Ectodermal cell (in vitro differentiated cells): Measurements from ENCODE around the gene KDM4C.
"Not testable (repeated sequence)": the region's sequence is repeated elsewhere in the genome, so short reads cannot be mapped to it uniquely, and the experiment has no call there.

Experiments
- H3K27ac ChIP-seq: 2 replicates; pipeline ENCODE4 v1.7.0; 2013; ENCODE audit warnings: mild to moderate bottlenecking, low read depth, low read length; ENCODE audit not compliant: insufficient read depth, poor library complexity, severe bottlenecking
- H3K27me3 ChIP-seq: 2 replicates; pipeline ENCODE4 v1.7.0; 2013; ENCODE audit warnings: mild to moderate bottlenecking, low read length; ENCODE audit not compliant: insufficient read depth, control insufficient read depth, poor library complexity, severe bottlenecking
- H3K36me3 ChIP-seq: one replicate; pipeline ENCODE4 v1.7.0; 2013; ENCODE audit warnings: low read length; ENCODE audit not compliant: control insufficient read depth, insufficient read depth
- H3K4me1 ChIP-seq: one replicate; pipeline ENCODE4 v1.7.0; 2013; ENCODE audit warnings: low read length; ENCODE audit not compliant: control insufficient read depth, insufficient read depth
- H3K4me3 ChIP-seq: 2 replicates; pipeline ENCODE4 v1.7.0; 2013; ENCODE audit warnings: low read depth, low read length, control low read depth; ENCODE audit not compliant: insufficient read depth
- H3K9me3 ChIP-seq: 2 replicates; pipeline ENCODE4 v1.7.0; 2013; ENCODE audit warnings: mild to moderate bottlenecking, low read length, moderate library complexity; ENCODE audit not compliant: control insufficient read depth
- WGBS, 2 experiments: methylation state at CpG; one replicate each; pipeline ENCODE4 v1.1.7; 2013; ENCODE audit warnings: missing lambda C conversion rate in 2 of 2; 5-methylcytosine and 5-hydroxymethylcytosine counted together

The KDM4C gene

DNA sequence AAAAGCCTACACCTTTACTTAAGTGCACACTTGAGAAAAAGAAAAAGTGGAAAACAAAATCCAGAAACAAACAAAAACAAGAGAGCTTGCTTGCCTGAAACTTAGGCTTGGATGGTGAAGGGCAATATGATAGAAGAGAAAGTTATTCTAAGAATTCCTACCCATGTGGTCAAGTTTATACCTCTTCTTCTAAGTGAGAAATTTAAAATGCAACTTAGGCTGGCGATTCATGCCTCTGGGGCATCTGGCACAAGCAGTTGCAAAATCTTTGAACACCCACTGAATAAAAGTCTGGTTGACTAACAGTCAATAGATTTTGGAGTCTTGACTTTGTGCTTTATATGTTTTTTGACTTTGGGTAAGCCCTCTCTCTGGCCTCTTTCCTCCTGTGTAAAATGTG is 239.6 kb downstream of the KDM4C start:
- Histone ChIP-seq H3K27ac (no peak overlapping the region), H3K36me3 (no peaks in the 10 kb centered on the region), H3K4me1 (no peaks in the 10 kb centered on the region), H3K9me3 (no peaks in the 10 kb centered on the region), H3K27me3 (no peaks in the 10 kb centered on the region), H3K4me3 (no peak overlapping the region)
- WGBS, 2 experiments = 91 to 97% methylated on average over 1 of the region's 1 CpG

DNA sequence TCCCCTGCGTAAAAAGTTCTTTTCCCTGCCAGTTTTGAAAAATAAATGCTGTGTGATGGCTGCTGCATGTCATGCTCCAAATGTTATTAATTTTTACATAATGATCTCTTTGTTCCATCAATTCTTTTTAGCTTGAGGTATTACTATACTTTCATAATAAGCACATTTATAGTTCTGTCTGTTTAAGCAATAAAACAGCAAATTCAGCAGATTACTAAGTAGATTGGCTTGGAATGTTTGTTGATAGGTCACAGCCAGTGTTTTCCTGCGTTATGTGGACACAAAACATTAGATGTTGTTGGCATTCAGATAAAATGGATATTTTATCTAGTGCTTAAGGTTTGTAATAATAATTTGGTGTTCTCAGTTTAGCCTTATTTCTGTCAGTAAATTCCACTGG is 242.0 kb downstream of the KDM4C start:
- no peaks in the 10 kb centered on the region for H3K9me3 ChIP-seq
- H3K4me3 ChIP-seq = no peak overlapping the region
- 98 to 100% methylated on average over 2 of the region's 2 CpGs for WGBS, 2 experiments
- no peaks in the 10 kb centered on the region for H3K27me3 ChIP-seq
- no peak overlapping the region for H3K27ac ChIP-seq
- H3K36me3 ChIP-seq = no peaks in the 10 kb centered on the region
- H3K4me1 ChIP-seq = no peaks in the 10 kb centered on the region

DNA sequence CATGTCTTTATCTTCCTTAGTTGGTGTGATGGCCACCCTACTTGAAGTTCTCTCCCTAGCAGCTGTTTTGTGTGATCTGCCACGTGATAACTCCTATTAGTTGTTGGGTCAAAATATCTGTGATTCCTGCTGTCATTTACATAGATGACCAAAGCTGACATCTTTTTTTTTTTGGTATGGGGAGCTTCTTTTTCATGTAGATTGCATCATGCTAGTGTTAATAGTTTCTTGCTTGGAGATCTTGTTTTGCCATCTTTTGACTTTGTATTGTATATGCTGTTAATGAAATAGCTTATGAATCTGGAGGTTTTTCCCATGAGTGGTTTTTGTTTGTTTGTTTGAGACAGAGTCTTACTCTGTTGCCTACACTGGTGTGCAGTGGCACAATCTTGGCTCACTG is 243.8 kb downstream of the KDM4C start:
- Histone ChIP-seq H3K4me1 (no peaks in the 10 kb centered on the region), H3K9me3 (no peaks in the 10 kb centered on the region), H3K36me3 (no peaks in the 10 kb centered on the region), H3K27me3 (no peaks in the 10 kb centered on the region), H3K4me3 (no peak overlapping the region), H3K27ac (no peak overlapping the region)
- 82 to 91% methylated on average over 1 of the region's 1 CpG for WGBS, 2 experiments

DNA sequence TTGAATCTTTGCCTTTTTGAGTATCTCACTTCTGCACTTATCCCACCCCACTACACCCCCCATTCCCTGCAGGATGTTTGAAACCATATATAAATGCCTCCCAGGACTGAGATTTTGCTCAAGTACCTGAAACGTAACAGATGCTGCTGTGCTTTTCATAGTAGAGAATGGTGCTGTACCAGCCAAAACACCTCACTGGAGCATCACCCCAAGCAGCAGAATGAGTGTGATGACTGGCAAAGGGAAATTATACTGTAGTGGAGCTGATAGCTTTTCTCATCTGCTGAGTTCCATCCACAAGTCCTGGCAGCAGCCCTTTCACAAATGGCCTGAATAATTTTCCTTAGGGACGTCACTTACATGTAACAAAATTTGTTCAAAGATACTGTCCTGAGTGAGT is 246.1 kb downstream of the KDM4C start:
- 97% methylated on average over 2 of the region's 2 CpGs for WGBS, 2 experiments

DNA sequence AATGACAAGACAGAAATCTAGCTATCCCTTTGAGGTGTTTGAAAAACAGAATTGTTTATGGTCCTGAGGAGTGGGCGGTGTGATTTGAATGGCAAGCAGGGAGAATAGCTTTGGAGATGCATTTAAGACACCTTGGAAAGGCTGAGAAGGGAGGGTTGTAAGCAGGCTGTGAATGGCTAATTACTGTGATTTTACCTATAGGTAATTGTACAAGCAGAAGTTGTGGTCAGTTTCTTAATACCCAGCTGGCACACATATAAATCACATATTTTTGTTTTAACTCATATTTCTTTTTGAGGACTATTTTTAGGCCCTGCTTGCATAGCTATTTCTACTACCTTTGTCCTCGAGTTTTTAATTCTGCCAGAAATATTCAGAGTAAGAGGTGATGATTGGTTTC is 248.6 kb downstream of the KDM4C start:
- H3K36me3 ChIP-seq = no peaks in the 10 kb centered on the region
- H3K4me1 ChIP-seq = no peaks in the 10 kb centered on the region
- no peak overlapping the region for H3K4me3 ChIP-seq
- no peaks in the 10 kb centered on the region for H3K9me3 ChIP-seq
- 92 to 94% methylated on average over 1 of the region's 2 CpGs for WGBS, 2 experiments
- H3K27me3 ChIP-seq = no peaks in the 10 kb centered on the region
- no peak overlapping the region for H3K27ac ChIP-seq

More for the DNA sequence above, 246.1 kb downstream of the KDM4C start:
- H3K27me3 ChIP-seq = no peaks in the 10 kb centered on the region
- H3K9me3 ChIP-seq = no peaks in the 10 kb centered on the region
- H3K36me3 ChIP-seq = no peaks in the 10 kb centered on the region
- no peak overlapping the region for H3K4me3 ChIP-seq
- H3K27ac ChIP-seq = no peak overlapping the region
- no peaks in the 10 kb centered on the region for H3K4me1 ChIP-seq

DNA sequence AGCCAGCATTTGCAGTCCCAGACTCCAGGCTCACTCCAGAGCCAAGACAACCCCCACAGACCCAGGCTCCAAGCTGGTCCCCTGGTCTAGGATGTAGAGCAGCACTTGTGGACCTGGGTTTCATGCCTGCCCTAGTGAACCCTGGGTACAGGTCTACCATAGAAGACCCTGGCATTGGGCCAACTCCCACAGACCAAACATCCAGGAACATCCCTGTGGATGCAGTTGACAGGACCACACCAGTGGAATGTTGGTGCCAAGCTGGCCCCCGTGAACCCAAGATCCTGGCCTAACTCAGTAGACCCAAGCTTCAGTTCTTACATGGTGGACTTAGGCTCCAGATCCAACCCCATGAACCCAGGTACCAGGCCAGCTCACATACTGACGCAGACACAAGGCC is 250.6 kb downstream of the KDM4C start:
- 49 to 52% methylated on average over 2 of the region's 2 CpGs for WGBS, 2 experiments
- Histone ChIP-seq H3K4me1 (no peaks in the 10 kb centered on the region), H3K9me3 (no peaks in the 10 kb centered on the region), H3K36me3 (no peaks in the 10 kb centered on the region), H3K4me3 (no peak overlapping the region), H3K27me3 (no peaks in the 10 kb centered on the region), H3K27ac (no peak overlapping the region)

DNA sequence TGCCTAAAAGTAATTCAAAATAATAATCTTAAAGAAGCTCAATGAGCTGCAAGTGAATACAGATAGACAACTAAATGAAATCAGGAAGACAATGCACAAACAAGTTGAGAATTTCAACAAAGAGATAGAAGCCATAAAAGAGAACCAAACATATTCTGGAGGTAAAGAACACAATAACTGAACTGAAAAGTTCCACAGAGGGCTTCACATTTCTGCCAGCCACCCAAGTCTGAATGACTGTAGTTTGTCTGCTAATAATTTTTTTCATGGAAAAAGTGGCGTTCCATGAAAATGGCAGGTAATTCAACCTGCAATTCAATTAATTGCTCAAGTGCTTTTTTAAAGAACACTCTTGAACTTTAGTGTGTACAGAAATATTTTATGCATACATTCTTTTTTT is 251.3 kb downstream of the KDM4C start:
- Histone ChIP-seq H3K4me3 (no peak overlapping the region), H3K27me3 (no peaks in the 10 kb centered on the region), H3K27ac (no peak overlapping the region), H3K9me3 (no peaks in the 10 kb centered on the region), H3K36me3 (no peaks in the 10 kb centered on the region), H3K4me1 (no peaks in the 10 kb centered on the region)
- WGBS, 2 experiments = 92 to 100% methylated on average over 1 of the region's 1 CpG

DNA sequence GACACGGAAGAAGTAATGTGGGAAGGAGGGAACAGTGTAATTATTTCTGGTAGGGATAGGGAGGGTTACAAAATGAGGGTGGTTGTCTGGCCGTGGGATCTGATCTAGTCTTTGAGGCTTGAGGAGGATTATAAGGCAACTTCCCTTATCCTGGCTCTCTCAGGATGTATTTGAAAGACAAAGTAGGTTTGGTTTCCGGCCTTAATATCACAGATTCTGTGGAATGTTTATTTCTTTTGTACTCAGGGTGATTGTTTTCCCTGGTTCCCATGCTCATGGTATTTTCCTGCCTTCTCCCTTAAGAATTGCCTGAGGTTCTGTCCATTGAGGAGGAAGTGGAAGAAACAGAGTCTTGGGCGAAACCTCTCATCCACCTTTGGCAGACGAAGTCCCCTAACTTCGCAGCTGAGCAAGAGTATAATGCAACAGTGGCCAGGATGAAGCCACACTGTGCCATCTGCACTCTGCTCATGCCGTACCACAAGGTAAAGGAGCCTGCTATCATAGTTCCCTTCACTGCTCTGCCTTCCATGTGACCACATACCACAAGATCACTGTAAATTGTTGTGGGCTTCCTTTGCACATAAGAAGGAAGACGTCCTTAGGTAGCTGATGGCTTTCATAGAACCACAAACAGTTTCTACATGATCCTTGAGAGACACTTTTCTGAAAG is 253.8 kb downstream of the KDM4C start:
- H3K27ac ChIP-seq = no peak overlapping the region
- no peaks in the 10 kb centered on the region for H3K4me1 ChIP-seq
- no peaks in the 10 kb centered on the region for H3K36me3 ChIP-seq
- no peaks in the 10 kb centered on the region for H3K9me3 ChIP-seq
- no peak overlapping the region for H3K4me3 ChIP-seq
- WGBS, 2 experiments = 92 to 93% methylated on average over 8 of the region's 8 CpGs
- H3K27me3 ChIP-seq = no peaks in the 10 kb centered on the region

DNA sequence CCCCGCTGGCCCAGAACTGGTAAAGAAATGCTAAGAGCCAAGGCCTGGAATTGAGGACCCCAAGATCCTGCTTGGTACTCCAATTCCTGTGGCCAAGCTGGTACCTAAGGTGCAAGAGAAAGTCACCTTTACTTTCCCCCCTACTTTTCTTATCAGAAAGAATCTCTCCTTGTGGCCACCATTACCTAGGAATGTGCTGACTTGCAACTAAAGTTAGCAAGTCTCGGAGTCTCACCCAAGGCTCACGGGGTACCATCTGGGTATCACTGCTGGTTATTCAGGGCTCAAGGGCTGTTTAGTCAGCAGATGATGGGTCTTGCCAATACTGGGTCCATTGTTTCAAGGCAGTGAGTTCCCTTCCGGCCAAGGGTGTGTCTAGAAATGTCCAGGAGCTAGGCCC is 270.2 kb downstream of the KDM4C start:
- H3K9me3 ChIP-seq = no peaks in the 10 kb centered on the region

DNA sequence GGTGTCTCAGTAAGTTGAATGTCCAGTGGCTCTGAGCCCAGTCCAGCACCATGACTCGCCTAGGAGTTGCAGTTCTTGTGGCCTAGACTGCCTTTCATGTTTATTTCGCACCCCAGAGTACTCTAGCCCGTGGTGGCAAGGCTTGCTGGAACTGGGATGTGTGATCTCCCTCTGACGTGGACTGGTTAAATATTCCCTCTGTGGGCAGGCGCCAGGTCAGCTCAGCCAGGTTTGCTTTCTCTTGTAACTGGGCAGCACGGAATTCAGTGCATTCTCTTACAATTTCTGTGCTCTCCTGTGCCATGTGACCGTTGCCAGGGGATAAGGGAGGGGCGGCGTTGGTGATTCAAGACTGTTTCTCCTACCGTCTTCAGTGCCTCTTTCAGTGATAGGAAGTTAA is 270.8 kb downstream of the KDM4C start:
- Histone ChIP-seq H3K27ac (no peak overlapping the region), H3K36me3 (no peaks in the 10 kb centered on the region), H3K27me3 (no peaks in the 10 kb centered on the region), H3K4me1 (no peaks in the 10 kb centered on the region), H3K9me3 (no peaks in the 10 kb centered on the region), H3K4me3 (no peak overlapping the region)
- 93 to 95% methylated on average over 10 of the region's 10 CpGs for WGBS, 2 experiments

More for the DNA sequence above, 270.2 kb downstream of the KDM4C start:
- H3K4me1 ChIP-seq = no peaks in the 10 kb centered on the region
- no peaks in the 10 kb centered on the region for H3K36me3 ChIP-seq
- H3K27me3 ChIP-seq = no peaks in the 10 kb centered on the region
- no peak overlapping the region for H3K4me3 ChIP-seq
- WGBS, 2 experiments = 94 to 95% methylated on average over 4 of the region's 4 CpGs
- H3K27ac ChIP-seq = no peak overlapping the region

DNA sequence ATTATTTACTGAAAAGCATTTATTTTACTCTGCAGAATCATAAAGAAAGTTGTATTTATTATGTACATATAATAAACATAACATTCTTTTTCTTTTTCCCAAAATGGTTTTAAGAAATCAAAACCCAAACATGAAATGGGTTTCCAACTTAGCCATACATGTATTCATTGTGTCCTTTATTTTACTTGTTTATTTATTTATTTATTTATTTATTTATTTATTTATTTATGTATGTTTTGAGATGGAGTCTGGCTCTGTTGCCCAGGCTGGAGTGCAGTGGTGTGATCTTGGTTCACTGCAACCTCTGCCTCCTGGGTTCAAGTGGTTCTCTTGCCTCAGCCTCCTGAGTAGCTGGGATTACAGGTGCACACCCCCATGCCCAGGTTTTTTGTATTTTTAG is 273.2 kb downstream of the KDM4C start:
- not testable (repeated sequence) for H3K36me3 ChIP-seq, H3K27ac ChIP-seq, H3K9me3 ChIP-seq, H3K4me1 ChIP-seq, H3K27me3 ChIP-seq, H3K4me3 ChIP-seq
